ENCODE results near the gene ATP6V1G1.

Gene ATP6V1G1

DNA sequence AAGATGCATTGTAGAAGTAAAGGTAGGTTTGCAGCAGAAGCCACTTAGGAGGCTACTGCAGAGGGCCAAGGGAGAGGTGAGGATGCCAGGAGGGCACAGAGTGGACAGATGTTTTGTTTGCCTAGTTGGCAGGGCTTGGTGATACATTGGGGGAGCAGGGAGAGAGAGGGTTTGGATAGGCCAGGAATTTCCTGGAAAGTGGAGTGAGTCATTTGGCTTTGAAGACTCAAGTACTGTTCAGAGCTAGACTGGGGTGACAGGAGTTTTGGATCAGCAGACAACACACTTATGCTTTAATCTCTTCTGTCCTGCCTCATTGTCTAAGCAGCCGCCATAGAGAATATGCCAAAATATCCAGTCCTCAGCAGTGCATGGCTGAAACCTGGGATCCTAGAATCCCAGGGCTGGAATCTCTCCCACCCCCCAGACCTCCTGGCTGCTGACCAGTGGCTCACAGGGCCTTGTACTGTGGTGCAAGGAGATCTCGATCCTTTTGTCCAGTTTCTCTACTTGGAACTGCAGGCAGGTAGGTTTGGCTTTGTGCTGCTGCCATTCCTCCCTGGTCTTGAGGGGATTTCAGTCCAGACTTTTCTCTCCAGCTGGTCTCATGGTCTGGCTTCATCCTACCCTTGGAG is 34.5 kb downstream of the ATP6V1G1 start:
- peaks cover 8% of the 10 kb centered on the region for H3K36me3 ChIP-seq
- H3K4me1 ChIP-seq: no peaks in the 10 kb centered on the region
- TF ChIP-seq, protein P1, sequence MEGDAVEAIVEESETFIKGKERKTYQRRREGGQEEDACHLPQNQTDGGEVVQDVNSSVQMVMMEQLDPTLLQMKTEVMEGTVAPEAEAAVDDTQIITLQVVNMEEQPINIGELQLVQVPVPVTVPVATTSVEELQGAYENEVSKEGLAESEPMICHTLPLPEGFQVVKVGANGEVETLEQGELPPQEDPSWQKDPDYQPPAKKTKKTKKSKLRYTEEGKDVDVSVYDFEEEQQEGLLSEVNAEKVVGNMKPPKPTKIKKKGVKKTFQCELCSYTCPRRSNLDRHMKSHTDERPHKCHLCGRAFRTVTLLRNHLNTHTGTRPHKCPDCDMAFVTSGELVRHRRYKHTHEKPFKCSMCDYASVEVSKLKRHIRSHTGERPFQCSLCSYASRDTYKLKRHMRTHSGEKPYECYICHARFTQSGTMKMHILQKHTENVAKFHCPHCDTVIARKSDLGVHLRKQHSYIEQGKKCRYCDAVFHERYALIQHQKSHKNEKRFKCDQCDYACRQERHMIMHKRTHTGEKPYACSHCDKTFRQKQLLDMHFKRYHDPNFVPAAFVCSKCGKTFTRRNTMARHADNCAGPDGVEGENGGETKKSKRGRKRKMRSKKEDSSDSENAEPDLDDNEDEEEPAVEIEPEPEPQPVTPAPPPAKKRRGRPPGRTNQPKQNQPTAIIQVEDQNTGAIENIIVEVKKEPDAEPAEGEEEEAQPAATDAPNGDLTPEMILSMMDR (IDR thresholded peaks at IDR 0.05; ENCODE audit: low read depth, low read length): no peak
- no peaks in the 10 kb centered on the region for H3K9me3 ChIP-seq
- no peak for DNase-seq
- no peak overlapping the region for H3K4me3 ChIP-seq (ENCODE audit: low read depth, low read length)
- no peaks in the 10 kb centered on the region for H3K27me3 ChIP-seq

DNA sequence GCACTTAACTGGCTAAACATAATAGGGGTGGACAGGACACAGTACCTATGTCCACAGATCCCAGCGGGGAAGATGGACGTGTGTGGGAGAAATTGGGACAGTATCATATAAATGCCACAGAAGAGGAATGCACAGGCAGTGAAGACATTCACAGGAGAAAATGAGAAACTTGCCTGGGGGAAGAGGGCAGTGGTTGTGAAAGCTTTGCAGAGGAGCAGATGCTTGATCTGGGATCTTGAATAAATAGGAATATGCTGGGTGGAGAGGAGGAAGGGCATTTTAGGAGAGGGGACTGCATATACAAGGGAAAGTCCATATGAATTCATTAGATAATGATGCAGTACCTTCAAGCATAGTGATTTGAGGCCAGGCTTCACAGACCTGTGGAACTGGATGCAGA is 37.1 kb downstream of the ATP6V1G1 start:
- Histone ChIP-seq H3K4me1 (no peaks in the 10 kb centered on the region), H3K27me3 (no peaks in the 10 kb centered on the region), H3K9me3 (no peaks in the 10 kb centered on the region), H3K4me3 (ENCODE audit: low read depth, low read length) (no peak overlapping the region), H3K36me3 (peaks cover 6% of the 10 kb centered on the region)
- TF ChIP-seq, protein P1 (IDR thresholded peaks at IDR 0.05; ENCODE audit: low read depth, low read length): no peak
- DNase-seq: no peak

DNA sequence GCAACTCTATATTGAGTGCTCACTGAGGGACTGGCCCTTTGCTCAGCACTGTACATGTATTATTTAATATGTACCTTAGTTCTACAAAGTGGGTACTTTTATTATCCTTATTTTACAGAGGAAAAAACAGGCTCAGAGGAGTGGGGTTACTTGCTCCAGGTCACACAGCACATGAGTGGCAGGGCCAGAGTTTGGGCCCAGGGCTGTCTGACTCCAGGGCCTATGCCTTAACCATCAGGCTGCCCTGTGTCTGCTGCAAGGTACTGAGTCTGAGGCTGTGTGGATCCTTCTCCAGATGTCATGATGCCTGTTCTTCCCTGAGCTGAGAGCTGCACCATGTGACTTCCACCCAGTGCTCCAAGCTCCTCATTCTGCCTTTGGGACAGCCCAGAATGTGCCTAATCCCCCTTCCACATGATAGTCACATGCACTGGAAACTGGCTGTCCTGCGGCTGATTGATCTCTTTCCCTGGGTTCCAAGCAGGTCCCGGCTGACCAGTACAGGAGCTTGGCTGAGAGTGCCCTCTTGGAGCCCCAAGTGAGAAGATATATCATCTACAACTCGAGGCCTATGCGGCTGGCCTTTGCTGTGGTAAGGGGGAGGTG is 38.9 kb downstream of the ATP6V1G1 start:
- TF ChIP-seq, protein P1 (IDR thresholded peaks at IDR 0.05; ENCODE audit: low read depth, low read length): no peak
- Histone ChIP-seq H3K9me3 (no peaks in the 10 kb centered on the region), H3K36me3 (peaks cover 15% of the 10 kb centered on the region), H3K27me3 (no peaks in the 10 kb centered on the region), H3K4me3 (ENCODE audit: low read depth, low read length) (no peak overlapping the region), H3K4me1 (no peaks in the 10 kb centered on the region)
- no peak for DNase-seq

DNA sequence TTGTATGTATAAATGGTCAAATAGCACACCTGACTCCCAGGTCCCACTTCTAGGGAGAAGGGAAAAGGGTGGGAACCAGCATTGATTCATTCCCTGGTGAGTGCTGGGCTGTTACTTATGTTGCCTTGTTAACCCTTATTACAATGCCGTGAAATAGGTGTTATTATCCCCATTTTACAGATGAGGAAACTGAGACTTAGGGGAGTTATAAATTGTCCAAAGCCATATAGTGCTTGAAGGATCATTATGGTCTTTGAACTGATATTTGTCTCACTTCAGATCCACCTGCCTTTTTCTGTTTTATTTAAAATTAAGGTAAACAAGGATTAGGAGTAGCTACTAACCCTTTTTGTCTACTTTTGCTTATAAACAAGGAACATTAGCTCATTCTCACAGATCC is 40.0 kb downstream of the ATP6V1G1 start:
- H3K9me3 ChIP-seq: no peaks in the 10 kb centered on the region
- H3K27me3 ChIP-seq: no peaks in the 10 kb centered on the region
- no peak overlapping the region for H3K4me3 ChIP-seq (ENCODE audit: low read depth, low read length)
- TF ChIP-seq, protein P1 (IDR thresholded peaks at IDR 0.05; ENCODE audit: low read depth, low read length): no peak
- no peak for DNase-seq
- no peaks in the 10 kb centered on the region for H3K4me1 ChIP-seq
- peaks cover 13% of the 10 kb centered on the region for H3K36me3 ChIP-seq

DNA sequence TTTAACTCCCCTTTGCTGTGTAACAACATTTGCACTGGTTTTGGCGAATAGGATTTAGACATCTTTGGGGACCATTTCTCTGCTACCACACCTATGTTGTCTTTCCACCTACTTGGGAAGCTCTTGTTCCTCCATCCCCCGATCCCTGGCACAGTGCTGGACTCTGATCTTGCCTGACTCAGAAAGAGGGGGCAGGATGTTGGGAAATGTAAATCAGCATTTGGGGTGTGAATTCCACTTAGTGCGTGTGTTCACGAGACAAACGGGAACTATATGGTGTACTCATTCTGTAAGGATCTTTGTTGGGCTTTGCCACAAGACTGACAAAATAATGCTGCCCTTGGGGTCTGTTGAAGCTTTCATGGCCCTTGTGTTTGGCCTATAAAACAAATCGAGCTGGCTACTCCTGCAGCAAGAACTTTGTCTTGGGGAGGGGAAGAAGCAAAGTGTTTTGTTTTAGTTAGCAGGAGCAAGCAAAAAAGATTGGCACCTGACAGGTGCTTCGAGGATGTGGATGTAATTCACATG is 42.1 kb downstream of the ATP6V1G1 start:
- DNase-seq: no peak
- Histone ChIP-seq H3K4me3 (ENCODE audit: low read depth, low read length) (no peak overlapping the region), H3K9me3 (no peaks in the 10 kb centered on the region), H3K36me3 (peaks cover 10% of the 10 kb centered on the region), H3K4me1 (no peaks in the 10 kb centered on the region), H3K27me3 (no peaks in the 10 kb centered on the region)
- TF ChIP-seq, protein P1 (IDR thresholded peaks at IDR 0.05; ENCODE audit: low read depth, low read length): no peak

DNA sequence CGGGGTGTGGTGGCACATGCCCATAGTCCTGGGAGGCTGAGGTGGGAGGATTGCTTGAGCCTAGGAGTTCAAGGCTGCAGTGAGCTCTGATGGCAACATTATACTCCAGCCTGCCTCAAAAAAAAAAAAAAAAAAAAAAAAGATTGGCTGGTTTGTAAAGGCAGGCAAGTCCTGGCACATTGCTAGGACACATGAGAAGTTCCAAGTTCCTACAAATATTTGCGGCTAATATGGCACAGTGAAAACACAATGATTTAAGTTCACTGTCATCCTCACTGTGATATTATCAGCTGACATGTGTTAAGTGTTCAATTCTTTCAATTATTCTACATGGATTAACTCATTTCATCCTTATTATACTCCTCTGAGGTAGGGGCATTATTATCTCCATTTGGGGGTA is 43.6 kb downstream of the ATP6V1G1 start:
- no peak for DNase-seq
- Histone ChIP-seq H3K27me3 (no peaks in the 10 kb centered on the region), H3K4me3 (ENCODE audit: low read depth, low read length) (no peak overlapping the region), H3K9me3 (no peaks in the 10 kb centered on the region), H3K4me1 (no peaks in the 10 kb centered on the region), H3K36me3 (peaks cover 10% of the 10 kb centered on the region)
- TF ChIP-seq, protein P1 (IDR thresholded peaks at IDR 0.05; ENCODE audit: low read depth, low read length): no peak

All from BE2C (cell line).